ENCODE measurements around the gene CSNK1G1. TPM values are rescaled to one million over a fixed set of nuclear protein-coding genes. Genes with fewer than 3 reads are reported as not detected.

The CSNK1G1 gene
- total and polyA plus RNA-seq, 12 donors: 1.9 to 9.4 (median 7.4) TPM

GRCh38 chr15:64246364-64247189 lies 109.4 kb downstream of the CSNK1G1 start:
- Histone ChIP-seq H3K4me3 (no peak overlapping the region), H3K27ac (no peak overlapping the region), H3K36me3 (peaks cover 0 to 8% (median 0%) of the 10 kb centered on the region in 9 donors), H3K4me1 (peaks cover 0 to 27% (median 10%) of the 10 kb centered on the region in 9 donors), H3K27me3 (no peaks in the 10 kb centered on the region), H3K9me3 (no peaks in the 10 kb centered on the region)
- DNase-seq (no peak), ATAC-seq (peak in 3 of 8 donors; percentile 27 to 47 (median 44))
- no peak for TF ChIP-seq CTCF (IDR thresholded peaks at IDR 0.05)
- intact Hi-C loops (cut with DNase I): no loop called here
- WGBS, 2 donors: 83 to 85% methylated on average over 9 of the region's 9 CpGs

- Histone ChIP-seq H3K9me3 (no peaks in the 10 kb centered on the region), H3K27ac (no peak overlapping the region), H3K27me3 (no peaks in the 10 kb centered on the region), H3K4me3 (no peak overlapping the region), H3K4me1 (peaks cover 0 to 27% (median 10%) of the 10 kb centered on the region in 9 donors), H3K36me3 (peaks cover 0 to 6% (median 0%) of the 10 kb centered on the region in 9 donors)
- WGBS, 2 donors: 97% methylated on average over 4 of the region's 4 CpGs
- DNase-seq: no peak
- no peak for TF ChIP-seq CTCF (IDR thresholded peaks at IDR 0.05)
- intact Hi-C loops (cut with DNase I): no loop called here
- no peak for ATAC-seq
Observed at GRCh38 chr15:64245405-64245804, 110.6 kb downstream of the CSNK1G1 start.

- no peak for TF ChIP-seq CTCF (IDR thresholded peaks at IDR 0.05)
- 83 to 84% methylated on average over 3 of the region's 3 CpGs for WGBS, 2 donors
- intact Hi-C loops (cut with DNase I): no loop called here
- Histone ChIP-seq H3K27ac (no peak overlapping the region), H3K36me3 (no peaks in the 10 kb centered on the region), H3K27me3 (no peaks in the 10 kb centered on the region), H3K9me3 (no peaks in the 10 kb centered on the region), H3K4me3 (no peak overlapping the region), H3K4me1 (no peaks in the 10 kb centered on the region)
- no peak for ATAC-seq
- no peak for DNase-seq
Observed at GRCh38 chr15:64237677-64238076, 118.3 kb downstream of the CSNK1G1 start.

GRCh38 chr15:64236156-64236894 lies 119.6 kb downstream of the CSNK1G1 start:
- intact Hi-C loops (cut with DNase I): no loop called here
- TF ChIP-seq CTCF (IDR thresholded peaks at IDR 0.05): no peak
- DNase-seq: no peak

More at GRCh38 chr15:64236156-64236894, 119.6 kb downstream of the CSNK1G1 start:
- Histone ChIP-seq H3K36me3 (no peaks in the 10 kb centered on the region), H3K27me3 (no peaks in the 10 kb centered on the region), H3K9me3 (no peaks in the 10 kb centered on the region), H3K4me1 (peaks cover 0 to 6% (median 0%) of the 10 kb centered on the region in 9 donors), H3K4me3 (no peak overlapping the region), H3K27ac (no peak overlapping the region)
- WGBS, 2 donors: 94 to 95% methylated on average over 2 of the region's 2 CpGs
- no peak for ATAC-seq

Data from heart right ventricle (tissue), 16 donors.